Karpas-422 (cell line): ENCODE results near the gene SPRN. TPM values are rescaled to one million over a fixed set of nuclear protein-coding genes. Genes with fewer than 3 reads are reported as not detected.

Experiments used
- DNase-seq: peaks from one replicate; pipeline ENCODE4 v3.0.0-alpha.2; 2015
- H2AFZ ChIP-seq: fragments of 200-600 bp; sonication (generic); 2 replicates; pipeline ENCODE4 v1.6.1; 2014; ENCODE audit warnings: antibody characterized with exemption, low read length, mixed read lengths
- H3K27ac ChIP-seq: fragments of 200-600 bp; sonication (generic); 2 replicates; pipeline ENCODE4 v1.5.1; 2014; ENCODE audit warnings: mild to moderate bottlenecking, low read length, moderate library complexity
- H3K27me3 ChIP-seq: fragments of 200-600 bp; sonication (generic); 2 replicates; pipeline ENCODE4 v1.6.1; 2014; ENCODE audit warnings: low read length, mixed read lengths
- H3K36me3 ChIP-seq: fragments of 200-600 bp; sonication (generic); 2 replicates; pipeline ENCODE4 v1.6.1; 2014; ENCODE audit warnings: low read length, mixed read lengths; ENCODE audit not compliant: insufficient read depth
- H3K4me1 ChIP-seq: fragments of 200-600 bp; sonication (generic); 2 replicates; pipeline ENCODE4 v1.6.1; 2014; ENCODE audit warnings: mild to moderate bottlenecking, low read length, mixed read lengths
- H3K4me2 ChIP-seq: fragments of 200-600 bp; sonication (generic); 2 replicates; pipeline ENCODE4 v1.6.1; 2014; ENCODE audit warnings: low read length, low read depth, mild to moderate bottlenecking; ENCODE audit not compliant: poor library complexity, severe bottlenecking
- H3K4me3 ChIP-seq: fragments of 200-600 bp; sonication (generic); 2 replicates; pipeline ENCODE4 v1.5.1; 2014; ENCODE audit warnings: mild to moderate bottlenecking, antibody characterized with exemption, low read length, mixed read lengths
- H3K79me2 ChIP-seq: fragments of 200-600 bp; sonication (generic); 2 replicates; pipeline ENCODE4 v1.6.1; 2014; ENCODE audit warnings: mild to moderate bottlenecking, low read length, mixed read lengths
- H3K9ac ChIP-seq: fragments of 200-600 bp; sonication (generic); 2 replicates; pipeline ENCODE4 v1.6.0; 2014; ENCODE audit warnings: low read length
- H3K9me2 ChIP-seq: fragments of 200-600 bp; sonication (generic), shearing (Covaris generic); replicated peaks from 2 replicates; pipeline ENCODE4 v1.6.0; 2014; ENCODE audit warnings: mild to moderate bottlenecking, low read length, moderate library complexity; ENCODE audit not compliant: insufficient read depth
- H3K9me3 ChIP-seq: fragments of 300-700, 200-600 bp; sonication (generic); 2 replicates; pipeline ENCODE4 v1.6.1; 2014; ENCODE audit warnings: low read length, mixed read lengths
- H4K20me1 ChIP-seq: fragments of 200-600 bp; sonication (generic); 2 replicates; pipeline ENCODE4 v1.6.1; 2014; ENCODE audit warnings: mild to moderate bottlenecking, antibody characterized with exemption, low read length, low read depth; ENCODE audit not compliant: insufficient read depth
- total RNA-seq: library from RNA; depleted of rRNA; stranded (reverse); fragments of >200 nt; shearing (Covaris generic); gene quantifications from 2 replicates; pipeline ENCODE4 v1.2.3, GENCODE V29; 2014; ENCODE audit warnings: low replicate concordance

The SPRN gene
- total RNA-seq, 1 experiment from 2014 or later: not detected

DNA sequence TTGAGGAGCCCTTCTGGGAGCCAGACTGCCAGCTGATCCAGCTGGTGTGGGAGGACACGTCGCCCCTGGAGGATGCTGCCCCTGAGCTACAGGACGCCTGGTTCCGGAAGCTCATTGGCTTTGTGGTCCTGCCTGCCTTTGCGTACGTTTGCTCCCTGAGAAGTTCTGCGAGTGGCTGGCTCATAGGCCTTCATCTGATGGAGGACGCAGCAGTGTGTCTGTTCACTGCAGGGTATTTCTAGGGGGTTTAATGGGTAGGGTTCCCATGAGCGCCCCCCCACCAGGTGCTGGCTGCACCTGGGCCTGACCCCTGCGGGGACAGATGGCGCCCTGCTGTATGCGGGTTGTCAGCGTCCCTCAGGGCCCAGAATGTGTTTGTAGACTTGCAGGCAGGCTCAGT lies 40.4 kb downstream of the SPRN start:
- Histone ChIP-seq H3K9me3 (no peaks in the 10 kb centered on the region), H3K4me1 (peaks cover 14% of the 10 kb centered on the region), H3K9ac (no peak overlapping the region), H4K20me1 (no peaks in the 10 kb centered on the region), H3K9me2 (no peaks in the 10 kb centered on the region), H2AFZ (no peak overlapping the region), H3K36me3 (no peaks in the 10 kb centered on the region), H3K79me2 (no peaks in the 10 kb centered on the region), H3K27me3 (no peaks in the 10 kb centered on the region), H3K4me3 (no peak overlapping the region), H3K4me2 (no peak overlapping the region), H3K27ac (no peak overlapping the region)
- DNase-seq: no peak

DNA sequence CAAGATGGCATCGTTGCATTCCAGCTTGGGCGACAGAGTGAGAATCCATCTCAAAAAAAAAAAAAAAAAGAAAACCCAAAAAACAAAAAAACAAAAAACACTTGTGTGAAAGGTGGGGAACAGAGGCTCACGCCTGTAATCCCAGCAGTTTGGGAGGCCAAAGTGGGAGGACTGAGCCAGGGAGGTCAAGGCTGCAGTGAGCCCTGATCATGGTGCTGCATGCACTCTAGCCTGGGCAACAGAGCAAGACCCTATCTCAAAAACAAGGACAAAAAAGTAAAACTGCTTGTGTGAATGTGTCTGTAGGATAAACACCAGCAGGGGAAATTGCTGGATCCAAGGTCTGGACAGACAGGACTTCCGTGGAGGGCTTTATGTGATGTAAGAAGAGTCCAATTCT lies 40.9 kb downstream of the SPRN start:
- H3K4me2 ChIP-seq: no peak overlapping the region
- no peaks in the 10 kb centered on the region for H3K9me3 ChIP-seq
- H3K9me2 ChIP-seq: no peaks in the 10 kb centered on the region
- H3K4me1 ChIP-seq: peaks cover 13% of the 10 kb centered on the region
- DNase-seq: no peak
- no peaks in the 10 kb centered on the region for H3K27me3 ChIP-seq
- no peak overlapping the region for H3K27ac ChIP-seq
- no peak overlapping the region for H2AFZ ChIP-seq
- H3K9ac ChIP-seq: no peak overlapping the region
- no peaks in the 10 kb centered on the region for H4K20me1 ChIP-seq
- H3K4me3 ChIP-seq: no peak overlapping the region
- no peaks in the 10 kb centered on the region for H3K36me3 ChIP-seq
- no peaks in the 10 kb centered on the region for H3K79me2 ChIP-seq

GRCh38 chr10:133381036-133381435 lies 43.4 kb downstream of the SPRN start:
- Histone ChIP-seq H3K4me2 (no peak overlapping the region), H3K4me3 (no peak overlapping the region), H3K9me3 (no peaks in the 10 kb centered on the region), H3K9me2 (no peaks in the 10 kb centered on the region), H3K79me2 (no peaks in the 10 kb centered on the region), H3K36me3 (no peaks in the 10 kb centered on the region), H3K9ac (no peak overlapping the region), H3K27me3 (no peaks in the 10 kb centered on the region), H2AFZ (no peak overlapping the region), H3K27ac (no peak overlapping the region), H4K20me1 (no peaks in the 10 kb centered on the region), H3K4me1 (peaks cover 17% of the 10 kb centered on the region)
- DNase-seq: no peak

GRCh38 chr10:133379801-133380666 lies 44.4 kb downstream of the SPRN start:
- Histone ChIP-seq H3K36me3 (no peaks in the 10 kb centered on the region), H2AFZ (no peak overlapping the region), H3K9ac (no peak overlapping the region), H3K4me1 (peaks cover 17% of the 10 kb centered on the region), H3K27me3 (no peaks in the 10 kb centered on the region), H3K9me3 (no peaks in the 10 kb centered on the region), H3K9me2 (no peaks in the 10 kb centered on the region), H3K27ac (no peak overlapping the region), H4K20me1 (no peaks in the 10 kb centered on the region), H3K4me2 (no peak overlapping the region), H3K79me2 (no peaks in the 10 kb centered on the region), H3K4me3 (no peak overlapping the region)
- DNase-seq: no peak

DNA sequence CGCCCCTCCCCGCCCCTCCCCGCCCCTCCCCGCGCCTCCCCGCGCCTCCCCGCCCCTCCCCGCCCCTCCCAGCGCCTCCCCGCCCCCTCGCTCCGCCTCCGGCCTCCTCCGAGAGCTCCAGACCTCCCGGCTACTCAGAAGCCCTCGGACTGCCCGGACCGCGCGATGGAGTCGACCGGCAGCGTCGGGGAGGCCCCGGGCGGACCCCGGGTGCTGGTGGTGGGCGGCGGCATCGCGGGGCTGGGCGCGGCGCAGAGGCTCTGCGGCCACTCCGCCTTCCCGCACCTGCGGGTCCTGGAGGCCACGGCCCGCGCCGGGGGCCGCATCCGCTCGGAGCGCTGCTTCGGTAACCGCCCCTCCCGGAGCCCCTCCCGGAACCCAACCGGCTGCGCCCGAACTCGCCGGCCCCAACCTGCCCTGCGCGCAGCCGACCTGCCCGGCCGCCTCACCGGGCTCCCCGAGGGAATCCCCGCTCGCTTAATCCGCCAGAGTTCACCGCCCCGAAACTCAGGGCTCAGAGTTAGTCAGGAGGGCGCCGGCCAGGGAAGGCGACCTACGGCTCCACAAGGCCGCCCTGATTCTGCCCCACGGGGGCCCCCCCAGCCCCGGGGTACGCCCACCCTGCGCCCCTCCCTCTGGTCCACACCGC lies 45.1 kb downstream of the SPRN start, which contains the start of gene PAOX:
PAOX (plus strand) TSS at position 111 of the 649 bp plus-strand sequence; CDS start at position 166, 55 bp downstream.
- DNase-seq: peak; percentile 63

GRCh38 chr10:133378251-133379096 lies 46.0 kb downstream of the SPRN start:
- Histone ChIP-seq H3K27me3 (no peaks in the 10 kb centered on the region), H3K4me2 (peak overlapping the region; percentile 67), H3K4me3 (peak overlapping the region; percentile 64), H2AFZ (peak overlapping the region; percentile 43; the same call in 1 of the 2 replicates), H3K36me3 (no peaks in the 10 kb centered on the region), H3K4me1 (peaks cover 21% of the 10 kb centered on the region), H3K79me2 (no peaks in the 10 kb centered on the region), H3K27ac (no peak overlapping the region), H3K9me2 (no peaks in the 10 kb centered on the region), H3K9ac (peak overlapping the region; percentile 67), H4K20me1 (no peaks in the 10 kb centered on the region), H3K9me3 (no peaks in the 10 kb centered on the region)
- peak; percentile 52 for DNase-seq

More for the DNA sequence above, 45.1 kb downstream of the SPRN start, which contains the start of gene PAOX:
- Histone ChIP-seq H3K27me3 (no peaks in the 10 kb centered on the region), H3K9me2 (no peaks in the 10 kb centered on the region), H3K27ac (no peak within 1 kb of the TSS), H2AFZ (peak within 1 kb of the TSS; percentile 43; the same call in 1 of the 2 replicates), H4K20me1 (no peaks in the 10 kb centered on the region), H3K36me3 (no peaks in the 10 kb centered on the region), H3K4me1 (peaks cover 17% of the 10 kb centered on the region), H3K4me3 (peak within 1 kb of the TSS; percentile 64), H3K4me2 (peak within 1 kb of the TSS; percentile 67), H3K9ac (peak within 1 kb of the TSS; percentile 67), H3K79me2 (no peaks in the 10 kb centered on the region), H3K9me3 (no peaks in the 10 kb centered on the region)

DNA sequence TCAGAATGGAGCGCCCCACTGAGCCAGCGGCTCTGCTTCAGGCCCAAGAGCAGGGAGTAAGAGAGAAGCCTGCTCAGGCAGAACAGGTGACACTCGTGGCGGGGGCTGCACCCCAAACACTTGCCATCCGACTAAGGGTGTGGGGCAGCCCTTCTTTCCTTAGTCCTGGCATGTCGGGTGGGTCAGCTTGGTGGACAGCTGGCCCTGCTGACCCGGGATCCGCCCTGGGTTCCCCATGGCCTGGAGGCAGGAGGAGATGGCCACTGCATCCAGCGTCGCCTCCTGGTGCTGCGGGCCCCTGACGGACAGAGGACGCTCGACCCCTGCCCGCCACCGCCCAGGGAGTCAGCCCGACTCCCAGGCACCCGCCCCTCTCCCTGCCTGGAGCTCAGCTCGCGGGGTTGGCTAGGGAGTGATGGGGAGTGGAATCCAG lies 46.6 kb downstream of the SPRN start:
- Histone ChIP-seq H3K27ac (no peak overlapping the region), H2AFZ (no peak overlapping the region), H3K9ac (peak overlapping the region; percentile 67)

More for the DNA sequence above, 46.6 kb downstream of the SPRN start:
- Histone ChIP-seq H3K36me3 (no peaks in the 10 kb centered on the region), H3K4me1 (peaks cover 21% of the 10 kb centered on the region), H3K9me2 (no peaks in the 10 kb centered on the region), H3K27me3 (no peaks in the 10 kb centered on the region), H3K4me2 (peak overlapping the region; percentile 67), H3K9me3 (no peaks in the 10 kb centered on the region), H4K20me1 (no peaks in the 10 kb centered on the region), H3K4me3 (peak overlapping the region; percentile 64), H3K79me2 (no peaks in the 10 kb centered on the region)
- no peak for DNase-seq
